HPDE6-E6E7 (cell line): ENCODE results near the gene TMPRSS3.

Experiments used
- DNase-seq: peaks from one replicate; pipeline ENCODE4 v3.0.0; 2011; ENCODE audit warnings: missing footprints; ENCODE audit errors: extremely low spot score

TMPRSS3 gene

GRCh38 chr21:42332557-42333317 lies 63.1 kb downstream of the TMPRSS3 start:
- DNase-seq: no peak

- DNase-seq: no peak
Observed at GRCh38 chr21:42331660-42332059, 64.2 kb downstream of the TMPRSS3 start.

GRCh38 chr21:42330380-42331371 lies 65.2 kb downstream of the TMPRSS3 start:
- no peak for DNase-seq

DNA sequence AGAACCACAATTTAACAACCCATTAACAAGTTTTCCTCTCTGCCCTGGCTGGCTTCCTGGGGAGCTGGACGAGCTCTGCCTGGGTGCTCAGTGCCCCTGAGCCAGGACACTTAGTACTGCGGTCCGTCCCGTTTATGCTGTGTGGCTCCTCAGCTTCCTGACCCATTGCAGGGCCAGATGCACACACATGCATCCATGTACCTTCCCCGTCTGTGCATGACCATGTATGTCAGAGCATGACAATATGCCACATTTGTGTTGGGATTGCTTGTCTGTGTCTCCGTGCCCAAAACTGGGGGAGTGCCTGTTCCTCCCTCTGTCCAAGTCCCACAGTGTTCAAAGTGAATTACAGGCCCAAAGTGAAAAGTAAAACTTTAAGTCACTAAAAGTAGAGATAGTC lies 71.0 kb downstream of the TMPRSS3 start:
- DNase-seq: no peak
